HCT116 (cell line): Measurements from ENCODE around the gene NEURL1B. TPM values are rescaled to one million over a fixed set of nuclear protein-coding genes. Genes with fewer than 3 reads are reported as not detected.

ENCODE experiments used
- ATAC-seq: fragments of 200-7000 bp; cut with Tn5 transposase; 2 replicates; pipeline ENCODE4 v1.9.1; 2020; ENCODE audit warnings: mild to moderate bottlenecking, moderate library complexity
- BruUV-seq: library from RNA; stranded (reverse); fragments of 400-500 nt; replicated peaks from 2 replicates; lab custom pipeline; 2021; lab: Mats Ljungman, UMichigan
- CTCF ChIA-PET: fragments of 300-600 bp; sonication (Branson Sonifier 250); formaldehyde crosslinking; loops from one replicate; lab custom pipeline; 2021; ENCODE audit warnings: antibody characterized with exemption; lab: Charles Lee
- POLR2A ChIA-PET: fragments of 300-600, 350-600 bp; sonication (Branson Sonifier 250); formaldehyde crosslinking; loops from one replicate; lab custom pipeline; 2021; ENCODE audit warnings: antibody characterized with exemption; lab: Charles Lee
- RAD21 ChIA-PET, 2 experiments: fragments of 300-600 bp; sonication (Branson Sonifier 250); formaldehyde crosslinking; loops; one replicate each; lab custom pipeline; 2023; ENCODE audit warnings: low total read pairs in 2 of 2; ENCODE audit not compliant: uncharacterized antibody in 2 of 2, unreplicated experiment in 2 of 2, low non-redundant PET in 1 of 2; lab: Charles Lee
- DNase-seq: peaks from one replicate; pipeline ENCODE4 v3.0.0-alpha.2; 2010; ENCODE audit warnings: low read depth, low spot score
- H2AFZ ChIP-seq: fragments of 200-600 bp; shearing (Covaris generic), sonication (generic); 2 replicates; pipeline ENCODE4 v1.6.1; 2017; ENCODE audit warnings: low read depth, mixed run types, mixed read lengths, antibody characterized with exemption, low read length; ENCODE audit not compliant: poor library complexity, severe bottlenecking
- H3K27ac ChIP-seq: 2 replicates; pipeline ENCODE4 v1.5.1; 2012; ENCODE audit warnings: low read depth, low read length
- H3K27me3 ChIP-seq: fragments of 200-600 bp; sonication (generic); 2 replicates; pipeline ENCODE4 v1.6.1; 2016; ENCODE audit warnings: mixed run types, low read length, mixed read lengths; ENCODE audit not compliant: insufficient read depth
- H3K36me3 ChIP-seq, 2 experiments: fragments of 200-500 bp in 1 of 2; fragments of 200-600 bp in 1 of 2; sonication (Bioruptor generic) in 1 of 2; sonication (generic) in 1 of 2; 2 replicates each; pipeline versions ENCODE4 v1.5.1 to v1.6.1; 2014 to 2016; ENCODE audit warnings: low read length in 2 of 2, inconsistent platforms in 1 of 2, mixed read lengths in 1 of 2, mixed run types in 1 of 2; ENCODE audit not compliant: insufficient read depth in 2 of 2, control insufficient read depth in 1 of 2
- H3K4me1 ChIP-seq, 2 experiments: fragments of 200-600 bp in 1 of 2; sonication (generic) in 1 of 2; 2 replicates each; pipeline versions ENCODE4 v1.5.1 to v1.6.1; 2012 to 2017; ENCODE audit warnings: low read length in 2 of 2, inconsistent platforms in 1 of 2, mild to moderate bottlenecking in 1 of 2, mixed read lengths in 1 of 2, mixed run types in 1 of 2, moderate library complexity in 1 of 2; ENCODE audit not compliant: insufficient read depth in 2 of 2, control insufficient read depth in 1 of 2
- H3K4me2 ChIP-seq: fragments of 200-600 bp; sonication (generic); 2 replicates; pipeline ENCODE4 v1.6.1; 2017; ENCODE audit warnings: mixed run types, low read length, mixed read lengths
- H3K4me3 ChIP-seq, 2 experiments: fragments of 200-600 bp in 1 of 2; sonication (generic) in 1 of 2; replicated peaks in 1 of 2; 2 replicates each; pipeline ENCODE4 v1.5.1; 2011 to 2016; ENCODE audit warnings: low read length in 2 of 2, control low read depth in 1 of 2, low read depth in 1 of 2, mild to moderate bottlenecking in 1 of 2, mixed read lengths in 1 of 2, mixed run types in 1 of 2
- H3K79me2 ChIP-seq: fragments of 200-600 bp; sonication (generic); 2 replicates; pipeline ENCODE4 v1.6.1; 2017; ENCODE audit warnings: mild to moderate bottlenecking, mixed run types, low read length, moderate library complexity, mixed read lengths; ENCODE audit not compliant: insufficient read depth
- H3K9ac ChIP-seq: fragments of 200-600 bp; sonication (generic); 2 replicates; pipeline ENCODE4 v1.6.1; 2016; ENCODE audit warnings: low read length, mixed read lengths
- H3K9me2 ChIP-seq: fragments of 200-600 bp; sonication (generic), shearing (Covaris generic); 2 replicates; pipeline ENCODE4 v1.6.1; 2017; ENCODE audit warnings: mixed run types, mild to moderate bottlenecking, moderate library complexity; ENCODE audit not compliant: insufficient read depth
- H3K9me3 ChIP-seq, 2 experiments: fragments of 200-500 bp in 1 of 2; fragments of 200-600 bp in 1 of 2; sonication (Bioruptor generic) in 1 of 2; sonication (generic) in 1 of 2; 2 replicates each; pipeline ENCODE4 v1.6.1; 2014 to 2017; ENCODE audit warnings: low read length in 2 of 2, mixed read lengths in 2 of 2, inconsistent platforms in 1 of 2, low read depth in 1 of 2, mild to moderate bottlenecking in 1 of 2, mixed run types in 1 of 2, moderate library complexity in 1 of 2; ENCODE audit not compliant: control insufficient read depth in 1 of 2, insufficient read depth in 1 of 2
- H4K20me1 ChIP-seq: fragments of 200-600 bp; sonication (generic), shearing (Covaris generic); 2 replicates; pipeline ENCODE4 v1.6.1; 2017; ENCODE audit warnings: mixed run types, mild to moderate bottlenecking, moderate library complexity; ENCODE audit not compliant: insufficient read depth
- ATF3 ChIP-seq: IDR thresholded peaks from 2 replicates; pipeline ENCODE4 v1.6.1; 2012
- CEBPB ChIP-seq: IDR thresholded peaks from 2 replicates; pipeline ENCODE4 v1.6.1; 2012; ENCODE audit warnings: low read depth
- CTCF ChIP-seq, 3 experiments: fragments of 200-600 bp in 1 of 3; sonication (generic) in 1 of 3; IDR thresholded peaks in 2 of 3; conservative IDR thresholded peaks in 1 of 3; 2 replicates each; pipeline ENCODE4 v1.5.1; 2012 to 2017; ENCODE audit warnings: low read depth in 2 of 3, low read length in 2 of 3, antibody characterized with exemption in 1 of 3, borderline replicate concordance in 1 of 3, control low read depth in 1 of 3, mild to moderate bottlenecking in 1 of 3, mixed read lengths in 1 of 3, mixed run types in 1 of 3, moderate library complexity in 1 of 3; ENCODE audit not compliant: insufficient read depth in 1 of 3
- EGR1 ChIP-seq: IDR thresholded peaks from 2 replicates; pipeline ENCODE4 v1.6.1; 2012; ENCODE audit warnings: low read depth
- ELF1 ChIP-seq: IDR thresholded peaks from 2 replicates; pipeline ENCODE4 v1.6.1; 2012; ENCODE audit warnings: low read depth, borderline replicate concordance
- EZH2 ChIP-seq: fragments of 200-600 bp; sonication (generic); IDR thresholded peaks from 2 replicates; pipeline ENCODE4 v1.6.1; 2017; ENCODE audit warnings: antibody characterized with exemption, mixed run types
- EZH2phosphoT487 ChIP-seq: fragments of 200-600 bp; IDR thresholded peaks from 2 replicates; pipeline ENCODE4 v1.6.1; 2018; ENCODE audit warnings: antibody characterized with exemption, borderline replicate concordance
- JUND ChIP-seq: IDR thresholded peaks from 2 replicates; pipeline ENCODE4 v1.6.1; 2012
- POLR2A ChIP-seq: IDR thresholded peaks from 2 replicates; pipeline ENCODE4 v1.7.0; 2011; ENCODE audit warnings: borderline replicate concordance; ENCODE audit not compliant: insufficient read depth, insufficient read length; ENCODE audit errors: extremely low read depth
- POLR2AphosphoS5 ChIP-seq: IDR thresholded peaks from 2 replicates; pipeline ENCODE4 v1.6.1; 2011; ENCODE audit warnings: mild to moderate bottlenecking, low read depth, low read length, moderate library complexity
- RAD21 ChIP-seq: IDR thresholded peaks from 2 replicates; pipeline ENCODE4 v1.6.1; 2012; ENCODE audit warnings: low read depth, mild to moderate bottlenecking
- REST ChIP-seq: IDR thresholded peaks from 2 replicates; pipeline ENCODE4 v1.6.1; 2012; ENCODE audit warnings: low read depth
- SIN3A ChIP-seq: IDR thresholded peaks from 2 replicates; pipeline ENCODE4 v1.6.1; 2012; ENCODE audit warnings: low read depth
- SP1 ChIP-seq: IDR thresholded peaks from 2 replicates; pipeline ENCODE4 v1.6.1; 2012; ENCODE audit warnings: low read depth
- YY1 ChIP-seq: IDR thresholded peaks from 2 replicates; pipeline ENCODE4 v1.6.1; 2011; ENCODE audit warnings: low read length, low read depth, moderate library complexity, mild to moderate bottlenecking; ENCODE audit not compliant: insufficient replicate concordance; ENCODE audit errors: extremely low read depth
- ZFX ChIP-seq: fragments of 450-650 bp; IDR thresholded peaks from 2 replicates; pipeline ENCODE4 v1.6.1; 2017
- ZNF274 ChIP-seq: fragments of 200-500 bp; sonication (Bioruptor generic); IDR thresholded peaks from 2 replicates; pipeline ENCODE4 v1.6.1; 2014; ENCODE audit warnings: mild to moderate bottlenecking, low read depth, low read length, inconsistent platforms
- intact Hi-C: fragments of 100-400 bp; cut with micrococcal nuclease; formaldehyde crosslinking; loops from 2 replicates; pipeline ENCODE4 v1.10.0; 2022
- total RNA-seq: library from RNA; stranded (reverse); gene quantifications from one replicate; pipeline ENCODE4 v1.2.1, GENCODE V29; 2021; ENCODE audit not compliant: unreplicated experiment

Gene NEURL1B
- total RNA-seq, 1 experiment from 2014 or later, result 5.8 TPM

GRCh38 chr5:172687940-172688339, 46.9 kb downstream of the NEURL1B start:
- H3K36me3 ChIP-seq, result no peaks in the 10 kb centered on the region
- no peak overlapping the region for H3K4me3 ChIP-seq
- no peaks in the 10 kb centered on the region for H3K27me3 ChIP-seq
- no peak for ATAC-seq
- H3K4me1 ChIP-seq, result peaks cover 17 to 32% of the 10 kb centered on the region in 2 experiments
- no peaks in the 10 kb centered on the region for H3K79me2 ChIP-seq
- H3K9ac ChIP-seq, result no peak overlapping the region
- peak overlapping the region; percentile 39; the same call in 1 of the 2 replicates for H3K27ac ChIP-seq
- H3K9me2 ChIP-seq, result no peaks in the 10 kb centered on the region
- ChIA-PET RAD21 (no interaction called here), POLR2A (no interaction called here), CTCF (no interaction called here)
- H4K20me1 ChIP-seq, result no peaks in the 10 kb centered on the region; the same call in 1 of the 2 replicates
- peak overlapping the region; percentile 44 for H3K4me2 ChIP-seq
- H3K9me3 ChIP-seq, result no peaks in the 10 kb centered on the region
- H2AFZ ChIP-seq, result no peak overlapping the region
- TF ChIP-seq EGR1, result no peak
- no peak for TF ChIP-seq JUND
- no peak for TF ChIP-seq CEBPB
- no peak for TF ChIP-seq POLR2AphosphoS5
- TF ChIP-seq RAD21, result no peak
- TF ChIP-seq POLR2A, result no peak
- TF ChIP-seq ZFX, result no peak
- no peak for TF ChIP-seq YY1
- TF ChIP-seq CTCF (IDR thresholded peaks at IDR 0.05 in 2 of 3, conservative IDR thresholded peaks at IDR 0.05 in 1 of 3; ENCODE audit: borderline replicate concordance in 1 of 3, insufficient read depth in 1 of 3, low read depth in 2 of 3, low read length in 2 of 3), result no peak
- no peak for TF ChIP-seq ELF1
- TF ChIP-seq ATF3, result no peak
- TF ChIP-seq EZH2phosphoT487, result no peak
- no peak for TF ChIP-seq SIN3A
- no peak for TF ChIP-seq REST
- TF ChIP-seq EZH2, result no peak
- TF ChIP-seq ZNF274, result no peak
- no peak for TF ChIP-seq SP1
- intact Hi-C loops, result no loop called here
- BruUV-seq, result no TSS peak
- DNase-seq, result no peak
